Measurements from ENCODE around the gene WWTR1. TPM values are rescaled to one million over a fixed set of nuclear protein-coding genes. Genes with fewer than 3 reads are reported as not detected.
A peak's percentile ranks its signal among the peaks of the same experiment; 100 is the strongest.

The WWTR1 gene
- total RNA-seq, 1 experiment from 2014 or later, result 24.4 TPM

DNA sequence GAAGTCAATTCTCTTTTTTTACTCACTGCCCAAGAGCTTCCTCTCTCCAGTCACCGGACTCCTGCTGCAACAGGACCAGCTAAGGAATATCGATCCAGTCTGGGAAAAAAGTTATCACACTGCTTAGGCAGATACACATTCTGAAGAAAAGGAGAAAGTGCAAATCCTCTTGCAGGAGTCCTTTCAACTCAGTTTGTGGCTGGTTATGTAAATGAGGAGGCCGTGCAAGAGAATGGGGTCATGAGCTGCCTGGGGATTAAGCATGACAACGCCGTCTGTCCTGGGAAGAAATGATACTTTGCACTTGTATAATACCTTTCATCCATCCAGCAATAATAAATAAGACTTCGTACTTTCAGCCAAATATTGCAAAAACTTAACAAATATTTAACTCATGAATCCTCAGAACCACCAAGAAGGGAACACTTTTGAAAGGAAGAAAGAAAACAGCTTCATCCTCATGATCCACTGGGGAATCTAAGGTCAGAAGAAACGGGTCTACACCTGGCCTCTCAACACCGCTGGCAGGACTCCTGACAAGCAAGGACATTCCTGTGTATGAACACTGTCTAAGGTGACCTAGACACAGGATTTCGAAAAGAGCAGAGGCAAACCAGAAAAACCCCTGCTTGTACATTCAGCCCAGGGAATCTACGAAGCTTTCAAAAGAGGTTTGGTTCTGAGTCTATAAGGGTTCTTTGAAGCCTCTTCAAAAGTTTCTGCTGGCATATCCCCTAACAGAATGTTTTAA, 13.1 kb upstream of the WWTR1 start:
- H3K56ac ChIP-seq (ENCODE audit: insufficient read length, low read depth, low read length), result no peak overlapping the region
- H4K5ac ChIP-seq (ENCODE audit: insufficient read length, low read depth, low read length), result no peak overlapping the region
- no peaks in the 10 kb centered on the region for H3K9me3 ChIP-seq (ENCODE audit: control insufficient read depth, low read depth, low read length)
- H3K4ac ChIP-seq (ENCODE audit: low read depth, low read length), result no peak overlapping the region
- DNase-seq, result peak; percentile 69
- no peak overlapping the region for H3K23ac ChIP-seq (ENCODE audit: insufficient read length, low read depth, low read length)
- H3K23me2 ChIP-seq (ENCODE audit: insufficient read length, low read depth, low read length, poor library complexity, severe bottlenecking), result no peaks in the 10 kb centered on the region
- no peak overlapping the region for H4K91ac ChIP-seq (ENCODE audit: insufficient read length, low read depth, low read length)
- no CpG with 5 or more reads among the region's 10 CpGs for WGBS (ENCODE audit: extremely low coverage, insufficient read length, low lambda C conversion rate)
- no peak overlapping the region for H2BK15ac ChIP-seq (ENCODE audit: low read depth, low read length)
- H3K18ac ChIP-seq (ENCODE audit: insufficient read length, low read depth, low read length), result no peak overlapping the region
- Mint-ChIP-seq H3K27ac (peak overlapping the region in 2 of 3 experiments; percentile 12 to 92; a peak in 4 of 7 replicates), H3K36me3 (ENCODE audit: insufficient read depth in 1 of 3, low read depth in 3 of 3) (no peaks in the 10 kb centered on the region), H3K27me3 (ENCODE audit: low read depth) (peaks cover 66% of the 10 kb centered on the region), H3K9me3 (no peaks in the 10 kb centered on the region; a peak in 1 of 5 replicates), H3K4me1 (peaks cover 29 to 30% of the 10 kb centered on the region in 2 experiments), H3K4me3 (peak overlapping the region; percentile 49 to 59)
- H3T11ph ChIP-seq (ENCODE audit: low read length), result no peak overlapping the region
- H2BK20ac ChIP-seq (ENCODE audit: low read depth, low read length, poor library complexity, severe bottlenecking), result no peak overlapping the region
- no peaks in the 10 kb centered on the region; the same call in 1 of the 2 replicates for H3K27me3 ChIP-seq (ENCODE audit: insufficient read depth, low read length)
- peaks cover 9% of the 10 kb centered on the region; the same call in 1 of the 2 replicates for H3K4me1 ChIP-seq (ENCODE audit: insufficient read depth, low read length)
- H2AFZ ChIP-seq (ENCODE audit: low read length), result no peak overlapping the region
- no peak overlapping the region for H4K8ac ChIP-seq (replicated peaks; ENCODE audit: insufficient read length, low read depth, low read length)
- H3K4me2 ChIP-seq (ENCODE audit: insufficient read depth, insufficient read length, low read length), result peak overlapping the region; percentile 10
- no peaks in the 10 kb centered on the region for H3K79me2 ChIP-seq (ENCODE audit: insufficient read depth, low read length)
- H3K9ac ChIP-seq (ENCODE audit: extremely low read depth, insufficient read length, low read length), result no peak overlapping the region
- H3K27ac ChIP-seq (ENCODE audit: insufficient read length, low read depth, low read length), result no peak overlapping the region
- H4K20me1 ChIP-seq (ENCODE audit: control insufficient read depth, insufficient read depth, insufficient read length), result no peaks in the 10 kb centered on the region
- H2AK5ac ChIP-seq (ENCODE audit: insufficient read length, low read length), result no peak overlapping the region
- TF ChIP-seq, protein P1, sequence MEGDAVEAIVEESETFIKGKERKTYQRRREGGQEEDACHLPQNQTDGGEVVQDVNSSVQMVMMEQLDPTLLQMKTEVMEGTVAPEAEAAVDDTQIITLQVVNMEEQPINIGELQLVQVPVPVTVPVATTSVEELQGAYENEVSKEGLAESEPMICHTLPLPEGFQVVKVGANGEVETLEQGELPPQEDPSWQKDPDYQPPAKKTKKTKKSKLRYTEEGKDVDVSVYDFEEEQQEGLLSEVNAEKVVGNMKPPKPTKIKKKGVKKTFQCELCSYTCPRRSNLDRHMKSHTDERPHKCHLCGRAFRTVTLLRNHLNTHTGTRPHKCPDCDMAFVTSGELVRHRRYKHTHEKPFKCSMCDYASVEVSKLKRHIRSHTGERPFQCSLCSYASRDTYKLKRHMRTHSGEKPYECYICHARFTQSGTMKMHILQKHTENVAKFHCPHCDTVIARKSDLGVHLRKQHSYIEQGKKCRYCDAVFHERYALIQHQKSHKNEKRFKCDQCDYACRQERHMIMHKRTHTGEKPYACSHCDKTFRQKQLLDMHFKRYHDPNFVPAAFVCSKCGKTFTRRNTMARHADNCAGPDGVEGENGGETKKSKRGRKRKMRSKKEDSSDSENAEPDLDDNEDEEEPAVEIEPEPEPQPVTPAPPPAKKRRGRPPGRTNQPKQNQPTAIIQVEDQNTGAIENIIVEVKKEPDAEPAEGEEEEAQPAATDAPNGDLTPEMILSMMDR (conservative IDR thresholded peaks at IDR 0.05), result no peak
- no peak overlapping the region for H2BK5ac ChIP-seq (ENCODE audit: insufficient read length, low read length)
- H3K79me1 ChIP-seq (ENCODE audit: insufficient read depth, low read depth, low read length, poor library complexity, severe bottlenecking), result no peaks in the 10 kb centered on the region
- no peak overlapping the region for H3K14ac ChIP-seq (ENCODE audit: insufficient read depth, low read length)
- H2BK12ac ChIP-seq (ENCODE audit: insufficient read length, low read depth, low read length), result no peak overlapping the region
- H2BK120ac ChIP-seq (ENCODE audit: low read depth, low read length, poor library complexity, severe bottlenecking), result no peak overlapping the region
